Esophagus squamous epithelium (tissue), 5 donors: ENCODE measurements around the gene COX4I1. TPM values are rescaled to one million over a fixed set of nuclear protein-coding genes. Genes with fewer than 3 reads are reported as not detected.

Experiments used
- DNase-seq: peaks from one replicate; lab custom pipeline; 2025; lab: John Stamatoyannopoulos, UW
- H3K27ac ChIP-seq, 4 donors: fragments of 200-600 bp; sonication (generic); one replicate each; pipeline ENCODE4 v1.5.1; 2016 to 2019; ENCODE audit warnings: mild to moderate bottlenecking in 1 of 4
- H3K27me3 ChIP-seq, 4 donors: fragments of 200-600 bp; sonication (generic); 1 replicate in 3 of 4; 2 replicates in 1 of 4; pipeline versions ENCODE4 v1.5.1 to v1.6.0; 2017 to 2021; ENCODE audit warnings: antibody characterized with exemption in 1 of 4
- H3K36me3 ChIP-seq, 3 donors: fragments of 200-600 bp; sonication (generic); one replicate each; pipeline ENCODE4 v1.5.1; 2016 to 2019
- H3K4me1 ChIP-seq, 3 donors: fragments of 200-600 bp; sonication (generic); one replicate each; pipeline ENCODE4 v1.5.1; 2017 to 2019
- H3K4me3 ChIP-seq, 4 donors: fragments of 200-600 bp; sonication (generic); 1 replicate in 3 of 4; 2 replicates in 1 of 4; pipeline ENCODE4 v1.5.1; 2016 to 2019; ENCODE audit warnings: mild to moderate bottlenecking in 2 of 4, moderate library complexity in 1 of 4
- H3K9me3 ChIP-seq, 3 donors: fragments of 200-600 bp; sonication (generic); one replicate each; pipeline ENCODE4 v1.5.1; 2016 to 2019
- POLR2A ChIP-seq, 4 donors: fragments of 450-650 bp; IDR thresholded peaks; one replicate each; pipeline ENCODE4 v1.6.1; 2017; ENCODE audit warnings: antibody characterized with exemption in 4 of 4, mild to moderate bottlenecking in 4 of 4, moderate library complexity in 3 of 4
- WGBS, 2 donors: methylation state at CpG; one replicate each; pipeline ENCODE4 v1.1.5; 2018; 5-methylcytosine and 5-hydroxymethylcytosine counted together
- intact Hi-C: fragments of 100-400 bp; cut with DNase I; formaldehyde crosslinking; loops from one replicate; pipeline ENCODE4 v1.15.0; 2022
- total RNA-seq, 4 donors: library from RNA; depleted of rRNA; stranded (reverse); fragments of >200 nt; gene quantifications; one replicate each; pipeline ENCODE4 v1.1.0, GENCODE V29; 2016
- TF ChIP-seq, protein P1 (sequence below), 6 experiments: fragments of 450-650 bp in 4 of 6; fragments of 200-600 bp in 2 of 6; sonication (generic) in 2 of 6; IDR thresholded peaks; one replicate each; pipeline ENCODE4 v1.5.1; 2016 to 2019; ENCODE audit warnings: antibody characterized with exemption in 6 of 6, mild to moderate bottlenecking in 4 of 6, moderate library complexity in 4 of 6
- donor health status: DM: yes; HTN: yes; CAD: no.

COX4I1 gene
- total RNA-seq, 4 donors from 2014 or later: 497 to 580 (median 549) TPM

DNA sequence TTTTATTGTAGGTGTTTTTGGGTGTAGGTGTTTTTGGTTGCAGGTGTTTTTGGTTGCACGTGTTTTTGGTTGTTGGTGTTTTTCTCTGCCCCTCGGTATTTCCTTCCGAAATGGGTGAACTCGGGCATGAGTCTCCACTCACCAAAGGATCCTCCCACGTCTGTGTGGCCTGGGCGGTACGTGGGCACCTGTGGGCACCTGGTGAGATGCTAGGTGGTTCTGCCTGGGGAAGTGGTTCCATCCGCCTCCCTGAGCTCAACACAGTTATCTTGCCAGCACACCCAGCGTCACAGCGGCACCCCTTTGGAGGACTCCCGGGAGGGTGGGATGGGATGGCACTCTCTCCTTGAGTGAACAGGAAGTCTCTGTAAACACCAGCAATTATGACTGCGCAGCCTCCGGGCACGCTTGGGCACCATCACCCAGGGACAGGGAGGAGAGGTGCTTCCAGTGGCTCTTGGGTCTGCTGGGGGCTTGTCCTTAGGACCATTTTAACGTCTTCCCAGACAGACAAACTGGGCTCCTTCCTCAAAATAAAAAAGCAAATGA lies 29.8 kb downstream of the COX4I1 start:
- no peak overlapping the region for H3K4me3 ChIP-seq
- H3K36me3 ChIP-seq: no peaks in the 10 kb centered on the region
- H3K27ac ChIP-seq: no peak overlapping the region
- 62 to 66% methylated on average over 7 to 9 of the region's 15 CpGs for WGBS, 2 donors
- TF ChIP-seq POLR2A (IDR thresholded peaks at IDR 0.05): no peak
- TF ChIP-seq, protein P1, sequence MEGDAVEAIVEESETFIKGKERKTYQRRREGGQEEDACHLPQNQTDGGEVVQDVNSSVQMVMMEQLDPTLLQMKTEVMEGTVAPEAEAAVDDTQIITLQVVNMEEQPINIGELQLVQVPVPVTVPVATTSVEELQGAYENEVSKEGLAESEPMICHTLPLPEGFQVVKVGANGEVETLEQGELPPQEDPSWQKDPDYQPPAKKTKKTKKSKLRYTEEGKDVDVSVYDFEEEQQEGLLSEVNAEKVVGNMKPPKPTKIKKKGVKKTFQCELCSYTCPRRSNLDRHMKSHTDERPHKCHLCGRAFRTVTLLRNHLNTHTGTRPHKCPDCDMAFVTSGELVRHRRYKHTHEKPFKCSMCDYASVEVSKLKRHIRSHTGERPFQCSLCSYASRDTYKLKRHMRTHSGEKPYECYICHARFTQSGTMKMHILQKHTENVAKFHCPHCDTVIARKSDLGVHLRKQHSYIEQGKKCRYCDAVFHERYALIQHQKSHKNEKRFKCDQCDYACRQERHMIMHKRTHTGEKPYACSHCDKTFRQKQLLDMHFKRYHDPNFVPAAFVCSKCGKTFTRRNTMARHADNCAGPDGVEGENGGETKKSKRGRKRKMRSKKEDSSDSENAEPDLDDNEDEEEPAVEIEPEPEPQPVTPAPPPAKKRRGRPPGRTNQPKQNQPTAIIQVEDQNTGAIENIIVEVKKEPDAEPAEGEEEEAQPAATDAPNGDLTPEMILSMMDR (IDR thresholded peaks at IDR 0.05): no peak
- no peaks in the 10 kb centered on the region for H3K4me1 ChIP-seq
- H3K9me3 ChIP-seq: no peaks in the 10 kb centered on the region
- intact Hi-C loops: loop anchor here (10.0 kb wide), 2 partner anchors 156 to 696 kb away; no protein-coding TSS in a partner anchor
- DNase-seq: no peak
- peaks cover 0 to 54% (median 0%) of the 10 kb centered on the region in 4 donors for H3K27me3 ChIP-seq

DNA sequence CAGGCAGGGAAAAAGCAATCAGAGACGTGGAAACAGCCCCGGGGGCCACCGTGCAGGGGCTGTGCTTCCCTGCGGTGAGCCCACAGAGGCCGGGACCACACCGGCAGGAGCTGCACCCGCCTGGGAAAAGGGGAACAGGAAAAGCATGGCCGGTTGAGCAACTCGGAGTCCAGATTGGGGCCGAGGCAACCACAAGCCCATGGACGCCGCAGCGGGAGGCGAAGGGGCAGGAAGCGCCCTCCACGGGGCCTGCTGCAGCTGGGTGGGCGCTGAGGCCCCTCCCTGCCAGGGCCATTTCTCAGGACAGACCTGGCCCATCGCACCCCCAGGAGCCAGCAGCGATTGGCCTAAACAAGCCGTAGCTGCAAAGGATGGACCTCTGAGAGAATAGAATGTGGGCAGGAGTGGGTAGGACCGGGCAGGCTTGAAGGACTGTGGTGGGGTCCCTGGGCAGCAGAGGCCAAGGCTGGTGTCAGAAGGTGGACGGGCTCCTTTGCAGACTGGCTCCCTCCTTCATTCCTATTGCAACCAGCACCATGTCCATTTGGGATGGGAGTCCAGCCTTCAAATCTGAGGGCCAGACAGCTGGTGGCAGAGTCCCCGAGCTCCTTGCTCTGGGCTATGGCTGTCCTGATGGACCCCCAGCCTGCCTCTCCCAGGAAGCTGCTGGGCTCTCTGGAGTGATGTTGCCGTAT lies 30.4 kb downstream of the COX4I1 start:
- TF ChIP-seq, protein P1 (IDR thresholded peaks at IDR 0.05): no peak
- no peak for TF ChIP-seq POLR2A (IDR thresholded peaks at IDR 0.05)
- Histone ChIP-seq H3K36me3 (no peaks in the 10 kb centered on the region), H3K27me3 (peaks cover 0 to 59% (median 0%) of the 10 kb centered on the region in 4 donors), H3K4me3 (no peak overlapping the region), H3K9me3 (no peaks in the 10 kb centered on the region), H3K4me1 (no peaks in the 10 kb centered on the region), H3K27ac (no peak overlapping the region)
- no peak for DNase-seq
- WGBS, 2 donors: 61 to 69% methylated on average over 9 to 11 of the region's 24 CpGs
- intact Hi-C loops: loop anchor here (10.0 kb wide), 2 partner anchors 155 to 695 kb away; no protein-coding TSS in a partner anchor

GRCh38 chr16:85830821-85831220 lies 31.3 kb downstream of the COX4I1 start:
- intact Hi-C loops: no loop called here

GRCh38 chr16:85832570-85833218 lies 33.2 kb downstream of the COX4I1 start:
- no peaks in the 10 kb centered on the region for H3K9me3 ChIP-seq
- no peak for TF ChIP-seq POLR2A (IDR thresholded peaks at IDR 0.05)
- TF ChIP-seq, protein P1 (IDR thresholded peaks at IDR 0.05): no peak
- 69 to 70% methylated on average over 21 of the region's 21 CpGs for WGBS, 2 donors
- DNase-seq: no peak
- H3K36me3 ChIP-seq: no peaks in the 10 kb centered on the region
- no peaks in the 10 kb centered on the region for H3K4me1 ChIP-seq
- intact Hi-C loops: no loop called here
- peaks cover 0 to 76% (median 0%) of the 10 kb centered on the region in 4 donors for H3K27me3 ChIP-seq
- H3K4me3 ChIP-seq: no peak overlapping the region
- H3K27ac ChIP-seq: peak overlapping the region in 1 of 4 donors; percentile 33

More at GRCh38 chr16:85830821-85831220, 31.3 kb downstream of the COX4I1 start:
- H3K4me1 ChIP-seq: no peaks in the 10 kb centered on the region
- H3K27me3 ChIP-seq: peaks cover 0 to 68% (median 0%) of the 10 kb centered on the region in 4 donors
- H3K4me3 ChIP-seq: no peak overlapping the region
- H3K9me3 ChIP-seq: no peaks in the 10 kb centered on the region
- TF ChIP-seq, protein P1 (IDR thresholded peaks at IDR 0.05): no peak
- TF ChIP-seq POLR2A (IDR thresholded peaks at IDR 0.05): no peak
- DNase-seq: no peak
- 68 to 75% methylated on average over 9 of the region's 9 CpGs for WGBS, 2 donors
- no peak overlapping the region for H3K27ac ChIP-seq
- H3K36me3 ChIP-seq: no peaks in the 10 kb centered on the region
